Measurements from ENCODE around the gene PLA2G4A.

PLA2G4A gene

DNA sequence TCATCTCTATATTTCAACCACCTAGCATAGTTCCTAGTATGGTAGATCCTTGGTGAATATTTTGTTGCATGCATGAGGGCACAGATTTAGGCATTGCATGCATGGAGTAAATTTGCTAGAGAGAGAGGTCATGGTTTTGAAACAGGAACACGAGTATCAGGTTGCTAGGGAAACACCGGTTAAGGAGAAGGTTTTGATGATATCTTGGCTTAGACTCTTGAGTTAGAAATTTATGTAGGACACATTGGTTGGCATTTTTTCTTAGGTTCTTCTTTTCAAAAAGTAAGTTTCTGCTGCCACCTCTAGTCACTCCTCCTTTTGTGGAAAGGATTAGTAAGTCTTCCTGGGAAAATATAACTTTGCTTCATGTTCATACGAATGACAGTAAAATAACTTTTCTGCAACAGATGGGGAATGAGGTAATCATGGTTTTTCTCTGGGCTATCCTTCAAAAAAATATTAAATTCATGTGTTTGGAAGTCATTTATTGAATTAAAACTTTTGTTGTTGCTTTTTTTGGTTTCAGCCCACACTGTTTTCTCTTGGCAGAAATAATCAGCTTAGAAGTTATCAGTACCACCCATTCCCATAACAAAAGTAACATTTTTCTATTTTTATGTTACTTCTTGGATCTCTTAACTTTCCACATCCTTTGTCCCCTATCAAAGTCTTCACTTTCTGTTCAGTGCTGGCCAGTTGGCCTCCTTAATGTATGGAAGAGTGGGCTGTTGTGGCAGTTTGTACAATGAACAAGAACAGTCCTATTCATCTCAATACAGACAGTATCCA is 97.3 kb downstream of the PLA2G4A start:
- no peaks in the 10 kb centered on the region for H3F3A ChIP-seq (ENCODE audit: low read depth)
- H3K9ac ChIP-seq (ENCODE audit: low read depth, low read length, poor library complexity, severe bottlenecking), result no peak overlapping the region
- H3K9me2 ChIP-seq (replicated peaks; ENCODE audit: low read depth, low read length), result no peaks in the 10 kb centered on the region
- no peaks in the 10 kb centered on the region for H3K36me3 ChIP-seq (ENCODE audit: insufficient read depth, low read length)
- H3K4me3 ChIP-seq (ENCODE audit: low read length, poor library complexity, severe bottlenecking), result no peak overlapping the region
- no peaks in the 10 kb centered on the region for H3K4me1 ChIP-seq (ENCODE audit: insufficient read depth, low read length, poor library complexity, severe bottlenecking)
- H3K4me2 ChIP-seq (ENCODE audit: low read depth, low read length, poor library complexity, severe bottlenecking), result no peak overlapping the region
- H2AFZ ChIP-seq (ENCODE audit: low read length), result no peak overlapping the region
- no peaks in the 10 kb centered on the region for H4K20me1 ChIP-seq (ENCODE audit: insufficient read depth, low read length, poor library complexity, severe bottlenecking)
- H3K27me3 ChIP-seq (ENCODE audit: insufficient read depth, low read length, poor library complexity, severe bottlenecking), result no peaks in the 10 kb centered on the region
- no peaks in the 10 kb centered on the region for H3K79me2 ChIP-seq (ENCODE audit: insufficient read depth, low read length)
- H3K9me3 ChIP-seq (ENCODE audit: insufficient read depth, low read depth, low read length), result no peaks in the 10 kb centered on the region
- TF ChIP-seq EZH2phosphoT487 (IDR thresholded peaks at IDR 0.05; ENCODE audit: borderline replicate concordance), result no peak
- TF ChIP-seq, protein P1, sequence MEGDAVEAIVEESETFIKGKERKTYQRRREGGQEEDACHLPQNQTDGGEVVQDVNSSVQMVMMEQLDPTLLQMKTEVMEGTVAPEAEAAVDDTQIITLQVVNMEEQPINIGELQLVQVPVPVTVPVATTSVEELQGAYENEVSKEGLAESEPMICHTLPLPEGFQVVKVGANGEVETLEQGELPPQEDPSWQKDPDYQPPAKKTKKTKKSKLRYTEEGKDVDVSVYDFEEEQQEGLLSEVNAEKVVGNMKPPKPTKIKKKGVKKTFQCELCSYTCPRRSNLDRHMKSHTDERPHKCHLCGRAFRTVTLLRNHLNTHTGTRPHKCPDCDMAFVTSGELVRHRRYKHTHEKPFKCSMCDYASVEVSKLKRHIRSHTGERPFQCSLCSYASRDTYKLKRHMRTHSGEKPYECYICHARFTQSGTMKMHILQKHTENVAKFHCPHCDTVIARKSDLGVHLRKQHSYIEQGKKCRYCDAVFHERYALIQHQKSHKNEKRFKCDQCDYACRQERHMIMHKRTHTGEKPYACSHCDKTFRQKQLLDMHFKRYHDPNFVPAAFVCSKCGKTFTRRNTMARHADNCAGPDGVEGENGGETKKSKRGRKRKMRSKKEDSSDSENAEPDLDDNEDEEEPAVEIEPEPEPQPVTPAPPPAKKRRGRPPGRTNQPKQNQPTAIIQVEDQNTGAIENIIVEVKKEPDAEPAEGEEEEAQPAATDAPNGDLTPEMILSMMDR (conservative IDR thresholded peaks at IDR 0.05; ENCODE audit: low read length), result no peak

DNA sequence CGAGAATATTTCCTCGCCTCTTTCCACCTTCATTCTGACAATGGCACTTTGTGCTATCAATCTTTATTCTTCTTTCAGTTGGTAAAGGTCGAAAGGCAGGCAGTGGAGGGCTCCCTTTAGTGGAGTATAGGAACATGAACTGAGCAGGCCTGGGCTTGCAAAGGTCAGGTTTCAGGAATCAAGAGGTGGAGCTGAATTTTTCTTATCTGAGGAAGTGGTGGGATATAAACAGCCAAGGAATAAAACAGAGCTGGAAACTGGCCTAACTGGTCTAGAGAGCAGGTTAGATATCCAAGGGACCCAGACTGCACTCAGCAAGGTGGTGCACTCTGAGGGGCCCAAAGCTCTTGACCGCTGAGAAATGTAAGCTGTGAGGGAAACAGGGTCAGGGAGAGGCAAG is 99.1 kb downstream of the PLA2G4A start:
- Histone ChIP-seq H2AFZ (ENCODE audit: low read length) (no peak overlapping the region), H3K27me3 (ENCODE audit: insufficient read depth, low read length, poor library complexity, severe bottlenecking) (no peaks in the 10 kb centered on the region), H3K9ac (ENCODE audit: low read depth, low read length, poor library complexity, severe bottlenecking) (no peak overlapping the region), H4K20me1 (ENCODE audit: insufficient read depth, low read length, poor library complexity, severe bottlenecking) (no peaks in the 10 kb centered on the region), H3K79me2 (ENCODE audit: insufficient read depth, low read length) (no peaks in the 10 kb centered on the region), H3K9me3 (ENCODE audit: insufficient read depth, low read depth, low read length) (no peaks in the 10 kb centered on the region), H3K4me3 (ENCODE audit: low read length, poor library complexity, severe bottlenecking) (no peak overlapping the region), H3K4me2 (ENCODE audit: low read depth, low read length, poor library complexity, severe bottlenecking) (no peak overlapping the region), H3K36me3 (ENCODE audit: insufficient read depth, low read length) (no peaks in the 10 kb centered on the region), H3K9me2 (replicated peaks; ENCODE audit: low read depth, low read length) (no peaks in the 10 kb centered on the region), H3F3A (ENCODE audit: low read depth) (no peaks in the 10 kb centered on the region), H3K4me1 (ENCODE audit: insufficient read depth, low read length, poor library complexity, severe bottlenecking) (no peaks in the 10 kb centered on the region)
- TF ChIP-seq, protein P1 (conservative IDR thresholded peaks at IDR 0.05; ENCODE audit: low read length), result no peak
- TF ChIP-seq EZH2phosphoT487 (IDR thresholded peaks at IDR 0.05; ENCODE audit: borderline replicate concordance), result no peak

DNA sequence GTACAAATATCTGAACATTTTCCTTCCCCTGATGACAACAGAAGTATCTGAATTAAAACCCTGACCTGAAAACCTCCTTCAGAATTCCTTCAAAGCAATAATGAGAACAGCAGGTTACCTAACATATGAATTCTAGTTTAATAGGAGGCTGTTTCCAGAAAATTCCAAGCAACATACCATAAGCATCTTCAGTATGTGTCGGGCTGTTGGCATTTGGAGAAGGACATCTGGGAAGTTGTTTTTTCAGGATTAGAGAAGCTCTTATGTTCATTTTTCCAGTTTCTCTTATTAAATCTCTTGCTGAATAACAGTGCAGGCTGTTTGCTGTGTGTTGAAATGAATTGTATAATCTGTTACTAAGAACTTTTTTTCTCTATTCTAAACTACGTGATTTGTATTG is 101.5 kb downstream of the PLA2G4A start:
- H2AFZ ChIP-seq (ENCODE audit: low read length), result no peak overlapping the region
- H3K79me2 ChIP-seq (ENCODE audit: insufficient read depth, low read length), result no peaks in the 10 kb centered on the region
- no peaks in the 10 kb centered on the region for H3F3A ChIP-seq (ENCODE audit: low read depth)
- TF ChIP-seq, protein P1 (conservative IDR thresholded peaks at IDR 0.05; ENCODE audit: low read length), result no peak
- TF ChIP-seq EZH2phosphoT487 (IDR thresholded peaks at IDR 0.05; ENCODE audit: borderline replicate concordance), result no peak
- no peaks in the 10 kb centered on the region for H3K4me1 ChIP-seq (ENCODE audit: insufficient read depth, low read length, poor library complexity, severe bottlenecking)
- H4K20me1 ChIP-seq (ENCODE audit: insufficient read depth, low read length, poor library complexity, severe bottlenecking), result no peaks in the 10 kb centered on the region
- no peak overlapping the region for H3K4me2 ChIP-seq (ENCODE audit: low read depth, low read length, poor library complexity, severe bottlenecking)
- no peaks in the 10 kb centered on the region for H3K9me2 ChIP-seq (replicated peaks; ENCODE audit: low read depth, low read length)
- no peak overlapping the region for H3K9ac ChIP-seq (ENCODE audit: low read depth, low read length, poor library complexity, severe bottlenecking)
- H3K4me3 ChIP-seq (ENCODE audit: low read length, poor library complexity, severe bottlenecking), result no peak overlapping the region
- no peaks in the 10 kb centered on the region for H3K9me3 ChIP-seq (ENCODE audit: insufficient read depth, low read depth, low read length)
- H3K36me3 ChIP-seq (ENCODE audit: insufficient read depth, low read length), result no peaks in the 10 kb centered on the region
- no peaks in the 10 kb centered on the region for H3K27me3 ChIP-seq (ENCODE audit: insufficient read depth, low read length, poor library complexity, severe bottlenecking)

All from Loucy (cell line).